GM10266 (cell line): ENCODE measurements around the gene AFG3L2.

Experiments
- DNase-seq: peaks from one replicate; pipeline ENCODE4 v3.0.0; 2012; ENCODE audit errors: extremely low spot score
- CTCF ChIP-seq: IDR thresholded peaks from 2 replicates; pipeline ENCODE4 v1.5.1; 2012; ENCODE audit warnings: mild to moderate bottlenecking, low read depth; ENCODE audit not compliant: control insufficient read depth, insufficient read depth; ENCODE audit errors: missing control alignments

AFG3L2 gene

GRCh38 chr18:12377556-12378197 is 650 bp upstream of the AFG3L2 start:
- no peak for DNase-seq
- no peak for TF ChIP-seq CTCF

GRCh38 chr18:12376034-12376753 is 833 bp downstream of the AFG3L2 start:
- no peak for DNase-seq
- TF ChIP-seq CTCF, result no peak

- no peak for TF ChIP-seq CTCF
- no peak for DNase-seq
Observed at GRCh38 chr18:12374401-12374800, 2.6 kb downstream of the AFG3L2 start.

- TF ChIP-seq CTCF, result no peak
- DNase-seq, result no peak
Observed at GRCh38 chr18:12373771-12374116, 3.3 kb downstream of the AFG3L2 start.

- no peak for TF ChIP-seq CTCF
- DNase-seq, result no peak
Observed at GRCh38 chr18:12373116-12373770, 3.8 kb downstream of the AFG3L2 start.

GRCh38 chr18:12372406-12372805 is 4.6 kb downstream of the AFG3L2 start:
- TF ChIP-seq CTCF, result no peak
- DNase-seq, result no peak

GRCh38 chr18:12371590-12371989 is 5.4 kb downstream of the AFG3L2 start:
- no peak for DNase-seq
- no peak for TF ChIP-seq CTCF
